Testis (tissue), 2 donors: ENCODE measurements around the gene MRPL2.

Experiments used
- POLR2A ChIP-seq: fragments of 450-650 bp; IDR thresholded peaks from one replicate; pipeline ENCODE4 v1.6.1; 2017; ENCODE audit warnings: antibody characterized with exemption, mild to moderate bottlenecking, moderate library complexity
- TF ChIP-seq, protein P1 (sequence below), 3 experiments: fragments of 450-650 bp in 2 of 3; fragments of 200-600 bp in 1 of 3; sonication (generic) in 1 of 3; IDR thresholded peaks; one replicate each; pipeline ENCODE4 v1.5.1; 2016 to 2019; ENCODE audit warnings: antibody characterized with exemption in 3 of 3, mild to moderate bottlenecking in 2 of 3, moderate library complexity in 1 of 3

DNA sequence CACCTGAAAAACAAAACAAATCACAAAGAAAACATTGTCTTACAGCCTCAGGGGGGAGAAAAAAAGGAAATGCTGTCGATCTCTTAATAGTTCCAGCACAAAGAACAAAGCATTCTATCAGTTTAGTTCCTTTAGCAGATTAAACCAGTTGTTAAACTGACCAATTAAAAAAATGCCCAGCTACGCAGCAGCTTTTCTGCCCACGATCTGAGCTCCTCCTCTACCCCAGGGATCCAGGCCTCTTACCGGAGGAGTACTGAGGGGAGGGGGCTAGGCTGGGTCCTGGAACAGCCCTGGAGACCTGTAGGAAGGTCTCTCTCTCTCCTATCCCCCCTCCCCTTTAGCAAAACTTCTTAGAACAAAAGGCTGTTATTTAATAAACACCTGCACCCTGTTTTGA is 30.2 kb upstream of the MRPL2 start:
- no peak for TF ChIP-seq POLR2A
- TF ChIP-seq, protein P1, sequence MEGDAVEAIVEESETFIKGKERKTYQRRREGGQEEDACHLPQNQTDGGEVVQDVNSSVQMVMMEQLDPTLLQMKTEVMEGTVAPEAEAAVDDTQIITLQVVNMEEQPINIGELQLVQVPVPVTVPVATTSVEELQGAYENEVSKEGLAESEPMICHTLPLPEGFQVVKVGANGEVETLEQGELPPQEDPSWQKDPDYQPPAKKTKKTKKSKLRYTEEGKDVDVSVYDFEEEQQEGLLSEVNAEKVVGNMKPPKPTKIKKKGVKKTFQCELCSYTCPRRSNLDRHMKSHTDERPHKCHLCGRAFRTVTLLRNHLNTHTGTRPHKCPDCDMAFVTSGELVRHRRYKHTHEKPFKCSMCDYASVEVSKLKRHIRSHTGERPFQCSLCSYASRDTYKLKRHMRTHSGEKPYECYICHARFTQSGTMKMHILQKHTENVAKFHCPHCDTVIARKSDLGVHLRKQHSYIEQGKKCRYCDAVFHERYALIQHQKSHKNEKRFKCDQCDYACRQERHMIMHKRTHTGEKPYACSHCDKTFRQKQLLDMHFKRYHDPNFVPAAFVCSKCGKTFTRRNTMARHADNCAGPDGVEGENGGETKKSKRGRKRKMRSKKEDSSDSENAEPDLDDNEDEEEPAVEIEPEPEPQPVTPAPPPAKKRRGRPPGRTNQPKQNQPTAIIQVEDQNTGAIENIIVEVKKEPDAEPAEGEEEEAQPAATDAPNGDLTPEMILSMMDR (IDR thresholded peaks at IDR 0.05): no peak
